Panc1 (cell line): ENCODE results near the gene ATF1. TPM values are rescaled to one million over a fixed set of nuclear protein-coding genes. Genes with fewer than 3 reads are reported as not detected.
"Not testable (repeated sequence)": the region's sequence is repeated elsewhere in the genome, so short reads cannot be mapped to it uniquely, and the experiment has no call there.

ENCODE experiments used
- ATAC-seq: fragments of 200-7000 bp; cut with Tn5 transposase; 2 replicates; pipeline ENCODE4 v1.9.1; 2020; ENCODE audit warnings: mild to moderate bottlenecking, moderate library complexity
- BruUV-seq: library from RNA; stranded (reverse); fragments of 400-500 nt; replicated peaks from 2 replicates; lab custom pipeline; 2021; lab: Mats Ljungman, UMichigan
- CTCF ChIA-PET: fragments of 300-600 bp; sonication (Branson Sonifier 250); formaldehyde crosslinking; loops from one replicate; lab custom pipeline; 2022; ENCODE audit warnings: antibody characterized with exemption; lab: Charles Lee
- POLR2A ChIA-PET: fragments of 300-600 bp; sonication (Branson Sonifier 250); formaldehyde crosslinking; loops from one replicate; lab custom pipeline; 2022; ENCODE audit warnings: antibody characterized with exemption; lab: Charles Lee
- DNase-seq: peaks from one replicate; pipeline ENCODE4 v3.0.0-alpha.2; 2010; ENCODE audit warnings: low read depth, low spot score
- H3K27ac ChIP-seq: 2 replicates; pipeline ENCODE4 v1.5.1; 2011; ENCODE audit warnings: mild to moderate bottlenecking, low read length, inconsistent platforms
- H3K27me3 ChIP-seq: fragments of 200-500 bp; sonication (Bioruptor generic); 2 replicates; pipeline ENCODE4 v1.6.0; 2014; ENCODE audit warnings: low read length, inconsistent platforms; ENCODE audit not compliant: control insufficient read depth, insufficient read depth
- H3K36me3 ChIP-seq: fragments of 200-500 bp; sonication (Bioruptor generic); 2 replicates; pipeline ENCODE4 v1.5.1; 2014; ENCODE audit warnings: inconsistent platforms, mild to moderate bottlenecking, low read length, moderate library complexity; ENCODE audit not compliant: control insufficient read depth, insufficient read depth
- H3K4me1 ChIP-seq: 2 replicates; pipeline ENCODE4 v1.5.1; 2011; ENCODE audit warnings: inconsistent platforms, mild to moderate bottlenecking, low read length, moderate library complexity; ENCODE audit not compliant: control insufficient read depth, insufficient read depth
- H3K4me3 ChIP-seq, 2 experiments: 2 replicates each; pipeline ENCODE4 v1.5.1; 2011 to 2012; ENCODE audit warnings: low read depth in 2 of 2, low read length in 2 of 2, mild to moderate bottlenecking in 2 of 2, inconsistent platforms in 1 of 2, moderate library complexity in 1 of 2
- H3K9me3 ChIP-seq: fragments of 200-500 bp; sonication (Bioruptor generic); 2 replicates; pipeline ENCODE4 v1.5.1; 2014; ENCODE audit warnings: low read depth, mild to moderate bottlenecking, inconsistent platforms, low read length, moderate library complexity; ENCODE audit not compliant: control insufficient read depth, insufficient read depth
- POLR2AphosphoS5 ChIP-seq: IDR thresholded peaks from 2 replicates; pipeline ENCODE4 v1.6.1; 2012; ENCODE audit warnings: mild to moderate bottlenecking, low read depth, low read length, moderate library complexity
- SIN3A ChIP-seq: IDR thresholded peaks from 2 replicates; pipeline ENCODE4 v1.6.1; 2012; ENCODE audit warnings: low read depth, mild to moderate bottlenecking, low read length, moderate library complexity, borderline replicate concordance; ENCODE audit not compliant: insufficient read depth
- TCF7L2 ChIP-seq: IDR thresholded peaks from 2 replicates; pipeline ENCODE4 v1.6.1; 2011; ENCODE audit warnings: mild to moderate bottlenecking, low read depth, low read length, inconsistent platforms
- in situ Hi-C: cut with HindIII; loops from 2 replicates; pipeline ENCODE4 v1.10.0; 2016; ENCODE audit warnings: low sequenced_read_pairs, low pct_unique_long_range_greater_than_20kb
- intact Hi-C: fragments of 100-400 bp; cut with micrococcal nuclease; formaldehyde crosslinking; loops from one replicate; pipeline ENCODE4 v1.10.0; 2022; ENCODE audit not compliant: unreplicated experiment
- total RNA-seq: library from RNA; stranded (reverse); gene quantifications from one replicate; pipeline ENCODE4 v1.2.1, GENCODE V29; 2021; ENCODE audit not compliant: unreplicated experiment
- TF ChIP-seq, protein P1 (sequence below), 2 experiments: IDR thresholded peaks; 2 replicates each; pipeline ENCODE4 v1.6.1; 2011 to 2012; ENCODE audit warnings: low read depth in 2 of 2, control low read depth in 1 of 2, low read length in 1 of 2, mild to moderate bottlenecking in 1 of 2, moderate library complexity in 1 of 2; ENCODE audit not compliant: insufficient read depth in 1 of 2
- TF ChIP-seq, protein P2 (sequence below): fragments of 450-650 bp; IDR thresholded peaks from 2 replicates; pipeline ENCODE4 v1.5.1; 2017; ENCODE audit warnings: mild to moderate bottlenecking

ATF1 gene
- total RNA-seq, 1 experiment from 2014 or later = 52.2 TPM

GRCh38 chr12:50806176-50806575 lies 42.3 kb downstream of the ATF1 start:
- Histone ChIP-seq H3K4me1 (no peaks in the 10 kb centered on the region), H3K36me3 (peaks cover 3% of the 10 kb centered on the region), H3K27ac (no peak overlapping the region), H3K4me3 (no peak overlapping the region), H3K9me3 (no peaks in the 10 kb centered on the region), H3K27me3 (no peaks in the 10 kb centered on the region)
- in situ Hi-C loops (no loop called here), intact Hi-C loops (no loop called here)
- no peak for DNase-seq
- ATAC-seq = no peak
- POLR2A ChIA-PET = interaction anchor here (0.7 kb wide), 1 partner anchor 52 kb away, joined by 5 read pairs; no protein-coding TSS in a partner anchor
- TF ChIP-seq, protein P1, sequence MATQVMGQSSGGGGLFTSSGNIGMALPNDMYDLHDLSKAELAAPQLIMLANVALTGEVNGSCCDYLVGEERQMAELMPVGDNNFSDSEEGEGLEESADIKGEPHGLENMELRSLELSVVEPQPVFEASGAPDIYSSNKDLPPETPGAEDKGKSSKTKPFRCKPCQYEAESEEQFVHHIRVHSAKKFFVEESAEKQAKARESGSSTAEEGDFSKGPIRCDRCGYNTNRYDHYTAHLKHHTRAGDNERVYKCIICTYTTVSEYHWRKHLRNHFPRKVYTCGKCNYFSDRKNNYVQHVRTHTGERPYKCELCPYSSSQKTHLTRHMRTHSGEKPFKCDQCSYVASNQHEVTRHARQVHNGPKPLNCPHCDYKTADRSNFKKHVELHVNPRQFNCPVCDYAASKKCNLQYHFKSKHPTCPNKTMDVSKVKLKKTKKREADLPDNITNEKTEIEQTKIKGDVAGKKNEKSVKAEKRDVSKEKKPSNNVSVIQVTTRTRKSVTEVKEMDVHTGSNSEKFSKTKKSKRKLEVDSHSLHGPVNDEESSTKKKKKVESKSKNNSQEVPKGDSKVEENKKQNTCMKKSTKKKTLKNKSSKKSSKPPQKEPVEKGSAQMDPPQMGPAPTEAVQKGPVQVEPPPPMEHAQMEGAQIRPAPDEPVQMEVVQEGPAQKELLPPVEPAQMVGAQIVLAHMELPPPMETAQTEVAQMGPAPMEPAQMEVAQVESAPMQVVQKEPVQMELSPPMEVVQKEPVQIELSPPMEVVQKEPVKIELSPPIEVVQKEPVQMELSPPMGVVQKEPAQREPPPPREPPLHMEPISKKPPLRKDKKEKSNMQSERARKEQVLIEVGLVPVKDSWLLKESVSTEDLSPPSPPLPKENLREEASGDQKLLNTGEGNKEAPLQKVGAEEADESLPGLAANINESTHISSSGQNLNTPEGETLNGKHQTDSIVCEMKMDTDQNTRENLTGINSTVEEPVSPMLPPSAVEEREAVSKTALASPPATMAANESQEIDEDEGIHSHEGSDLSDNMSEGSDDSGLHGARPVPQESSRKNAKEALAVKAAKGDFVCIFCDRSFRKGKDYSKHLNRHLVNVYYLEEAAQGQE (IDR thresholded peaks at IDR 0.05; ENCODE audit: insufficient read depth in 1 of 2, low read depth in 2 of 2, low read length in 1 of 2) = no peak
- TF ChIP-seq, protein P2, sequence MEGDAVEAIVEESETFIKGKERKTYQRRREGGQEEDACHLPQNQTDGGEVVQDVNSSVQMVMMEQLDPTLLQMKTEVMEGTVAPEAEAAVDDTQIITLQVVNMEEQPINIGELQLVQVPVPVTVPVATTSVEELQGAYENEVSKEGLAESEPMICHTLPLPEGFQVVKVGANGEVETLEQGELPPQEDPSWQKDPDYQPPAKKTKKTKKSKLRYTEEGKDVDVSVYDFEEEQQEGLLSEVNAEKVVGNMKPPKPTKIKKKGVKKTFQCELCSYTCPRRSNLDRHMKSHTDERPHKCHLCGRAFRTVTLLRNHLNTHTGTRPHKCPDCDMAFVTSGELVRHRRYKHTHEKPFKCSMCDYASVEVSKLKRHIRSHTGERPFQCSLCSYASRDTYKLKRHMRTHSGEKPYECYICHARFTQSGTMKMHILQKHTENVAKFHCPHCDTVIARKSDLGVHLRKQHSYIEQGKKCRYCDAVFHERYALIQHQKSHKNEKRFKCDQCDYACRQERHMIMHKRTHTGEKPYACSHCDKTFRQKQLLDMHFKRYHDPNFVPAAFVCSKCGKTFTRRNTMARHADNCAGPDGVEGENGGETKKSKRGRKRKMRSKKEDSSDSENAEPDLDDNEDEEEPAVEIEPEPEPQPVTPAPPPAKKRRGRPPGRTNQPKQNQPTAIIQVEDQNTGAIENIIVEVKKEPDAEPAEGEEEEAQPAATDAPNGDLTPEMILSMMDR = no peak
- no peak for TF ChIP-seq POLR2AphosphoS5
- no peak for TF ChIP-seq TCF7L2
- no peak for TF ChIP-seq SIN3A
- CTCF ChIA-PET = no interaction called here
- no TSS peak for BruUV-seq

DNA sequence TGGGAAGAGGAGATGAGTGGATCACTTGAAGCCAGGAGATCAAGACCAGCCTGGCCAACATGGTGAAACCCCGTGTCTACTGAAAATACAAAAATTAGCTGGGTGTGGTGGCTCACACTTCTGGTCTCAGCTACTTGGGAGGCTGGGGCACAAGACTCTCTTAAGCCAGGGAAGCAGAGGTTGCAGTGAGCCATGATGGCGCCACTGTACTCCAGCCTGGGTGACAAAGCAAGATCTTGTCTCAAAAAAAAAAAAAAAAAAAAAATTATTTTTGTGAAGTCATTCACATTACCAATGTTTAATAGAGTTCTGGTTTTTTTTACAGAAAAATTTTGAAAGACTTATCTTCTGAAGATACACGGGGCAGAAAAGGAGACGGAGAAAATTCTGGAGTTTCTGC lies 45.2 kb downstream of the ATF1 start:
- intact Hi-C loops, CTCF ChIA-PET, POLR2A ChIA-PET, H3K4me3 ChIP-seq, ATAC-seq, BruUV-seq, H3K4me1 ChIP-seq, H3K27ac ChIP-seq, H3K9me3 ChIP-seq, in situ Hi-C loops, H3K27me3 ChIP-seq, DNase-seq: not testable (repeated sequence)
- peaks cover 19% of the 10 kb centered on the region for H3K36me3 ChIP-seq

GRCh38 chr12:50814921-50815320 lies 51.0 kb downstream of the ATF1 start:
- H3K27ac ChIP-seq, H3K27me3 ChIP-seq, H3K4me3 ChIP-seq, in situ Hi-C loops, POLR2A ChIA-PET, H3K4me1 ChIP-seq, BruUV-seq, H3K9me3 ChIP-seq, CTCF ChIA-PET, ATAC-seq, DNase-seq, intact Hi-C loops: not testable (repeated sequence)
- H3K36me3 ChIP-seq = peaks cover 39% of the 10 kb centered on the region
